K562 (cell line): Measurements from ENCODE around the gene VWA3B. TPM values are rescaled to one million over a fixed set of nuclear protein-coding genes. Genes with fewer than 3 reads are reported as not detected.

Experiments
- ATAC-seq: fragments of 200-7000 bp; cut with Tn5 transposase; 3 replicates; pipeline ENCODE4 v1.9.1; 2020; ENCODE audit warnings: moderate library complexity
- BruUV-seq: library from RNA; stranded (reverse); fragments of 400-500 nt; replicated peaks from 2 replicates; lab custom pipeline; 2021; lab: Mats Ljungman, UMichigan
- CTCF ChIA-PET: fragments of 300-600 bp; formaldehyde crosslinking; extraction: SDS; loops from one replicate; lab custom pipeline; 2021; ENCODE audit warnings: low intra/inter-chr PET ratio; lab: Yijun Ruan, JAX
- POLR2A ChIA-PET: fragments of 300-600, 350-650 bp; sonication (Branson Sonifier 250); formaldehyde crosslinking; extraction: SDS; loops from one replicate; lab custom pipeline; 2021; ENCODE audit warnings: antibody characterized with exemption, inconsistent platforms; lab: Yijun Ruan, JAX
- DNase-seq, 4 experiments: peaks; one replicate each; pipeline versions ENCODE4 v3.0.0 to v3.0.0-alpha.2; 2011 to 2018; ENCODE audit warnings: low spot score in 3 of 4, mixed read lengths in 3 of 4; ENCODE audit errors: extremely low read depth in 1 of 4
- FAIRE-seq: peaks from 2 replicates; lab custom pipeline; 2011; peaks lifted over from hg19 to GRCh38; lab: Jason Lieb, UNC
- H2AFZ ChIP-seq: 2 replicates; pipeline ENCODE4 v1.6.0; 2011; ENCODE audit warnings: low read depth, low read length, control low read depth, inconsistent platforms
- H3K27ac ChIP-seq: fragments of 200-600 bp; 3 replicates; pipeline ENCODE4 v1.8.0; 2011; ENCODE audit warnings: low read depth, mild to moderate bottlenecking, control low read depth, inconsistent platforms, low read length, moderate library complexity, mixed read lengths; ENCODE audit errors: extremely low read depth
- H3K27me3 ChIP-seq, 2 experiments: fragments of 300-600 bp in 1 of 2; 2 replicates in 1 of 2; 3 replicates in 1 of 2; pipeline versions ENCODE4 v1.6.0 to v1.8.0; 2011; ENCODE audit warnings: inconsistent platforms in 2 of 2, low read length in 2 of 2, mild to moderate bottlenecking in 1 of 2, mixed read lengths in 1 of 2, moderate library complexity in 1 of 2; ENCODE audit not compliant: control insufficient read depth in 2 of 2, insufficient read depth in 2 of 2
- H3K36me3 ChIP-seq: fragments of 300-600 bp; 3 replicates; pipeline ENCODE4 v1.8.0; 2011; ENCODE audit warnings: mild to moderate bottlenecking, low read length, inconsistent platforms; ENCODE audit not compliant: control insufficient read depth, insufficient read depth
- H3K4me1 ChIP-seq, 2 experiments: fragments of 200-600 bp in 1 of 2; replicated peaks in 1 of 2; 2 replicates in 1 of 2; 3 replicates in 1 of 2; pipeline versions ENCODE4 v1.5.1 to v1.8.0; 2011; ENCODE audit warnings: inconsistent platforms in 2 of 2, low read length in 2 of 2, mild to moderate bottlenecking in 1 of 2, mixed read lengths in 1 of 2, moderate library complexity in 1 of 2; ENCODE audit not compliant: control insufficient read depth in 2 of 2, insufficient read depth in 2 of 2
- H3K4me2 ChIP-seq: 2 replicates; pipeline ENCODE4 v1.6.1; 2011; ENCODE audit warnings: low read length, control low read depth, inconsistent platforms, mixed read lengths; ENCODE audit not compliant: insufficient read depth
- H3K4me3 ChIP-seq: fragments of 200-600 bp; sonication (generic), shearing (Covaris generic); 2 replicates; pipeline ENCODE4 v1.5.1; 2016; ENCODE audit warnings: control low read depth, inconsistent platforms
- H3K79me2 ChIP-seq: fragments of 200-600 bp; 3 replicates; pipeline ENCODE4 v1.8.0; 2011; ENCODE audit warnings: low read length, inconsistent platforms; ENCODE audit not compliant: control insufficient read depth, insufficient read depth
- H3K9ac ChIP-seq, 2 experiments: 2 replicates each; pipeline versions ENCODE4 v1.6.0 to v1.6.1; 2011; ENCODE audit warnings: low read depth in 2 of 2, low read length in 2 of 2, control low read depth in 1 of 2, inconsistent platforms in 1 of 2, mild to moderate bottlenecking in 1 of 2, mixed read lengths in 1 of 2; ENCODE audit not compliant: insufficient read depth in 1 of 2
- H3K9me1 ChIP-seq: one replicate; pipeline ENCODE4 v1.6.0; 2011; ENCODE audit warnings: inconsistent platforms, mild to moderate bottlenecking, low read length, moderate library complexity; ENCODE audit not compliant: control insufficient read depth, insufficient read depth
- H3K9me3 ChIP-seq: replicated peaks from 2 replicates; pipeline ENCODE4 v1.5.1; 2011; ENCODE audit warnings: low read depth, low read length, inconsistent platforms; ENCODE audit not compliant: control insufficient read depth, insufficient read depth
- H4K20me1 ChIP-seq: replicated peaks from 2 replicates; pipeline ENCODE4 v1.6.1; 2011; ENCODE audit warnings: low read length, inconsistent platforms, mixed read lengths; ENCODE audit not compliant: control insufficient read depth, insufficient read depth
- ADNP ChIP-seq: fragments of 200-800 bp; sonication (Bioruptor generic); IDR thresholded peaks from 2 replicates; pipeline ENCODE4 v1.6.1; 2016; ENCODE audit warnings: missing genetic modification characterization, missing compliant biosample characterization
- BDP1 ChIP-seq: IDR thresholded peaks from 3 replicates; pipeline ENCODE4 v1.6.1; 2011; ENCODE audit not compliant: insufficient read length, insufficient read depth
- GTF2F1 ChIP-seq: IDR thresholded peaks from 2 replicates; pipeline ENCODE4 v1.6.1; 2011; ENCODE audit warnings: low read depth, low read length, improper control_type of control experiment
- NRF1 ChIP-seq, 2 experiments: fragments of 450-650 bp; IDR thresholded peaks in 1 of 2; conservative IDR thresholded peaks in 1 of 2; 2 replicates each; pipeline ENCODE4 v1.6.1; 2014; ENCODE audit warnings: mild to moderate bottlenecking in 2 of 2
- SP1 ChIP-seq: sonication (generic); formaldehyde crosslinking; IDR thresholded peaks from 2 replicates; pipeline ENCODE4 v1.8.1; 2022; ENCODE audit warnings: mild to moderate bottlenecking, missing genetic modification reagents
- STAT5B ChIP-seq: fragments of 250-450 bp; sonication (Bioruptor Pico); IDR thresholded peaks from 2 replicates; pipeline ENCODE4 v1.8.0; 2021; ENCODE audit warnings: mild to moderate bottlenecking, inconsistent platforms
- TARDBP ChIP-seq: fragments of 450-650 bp; IDR thresholded peaks from 2 replicates; pipeline ENCODE4 v1.6.1; 2016
- ZNF274 ChIP-seq: IDR thresholded peaks from 2 replicates; pipeline ENCODE4 v1.6.1; 2011; ENCODE audit warnings: low read depth, mild to moderate bottlenecking, low read length, moderate library complexity, borderline replicate concordance
- ZNF561 ChIP-seq: fragments of 450-650 bp; formaldehyde crosslinking; conservative IDR thresholded peaks from 2 replicates; pipeline ENCODE4 v1.4.0; 2020; ENCODE audit warnings: mild to moderate bottlenecking, moderate library complexity
- WGBS: fragments of 100-300 bp; shearing (Covaris generic); methylation state at CpG from one replicate; pipeline ENCODE4 v1.1.6; 2016; ENCODE audit warnings: low coverage, mixed read lengths; ENCODE audit not compliant: insufficient coverage; ENCODE audit errors: missing lambda C conversion rate; 5-methylcytosine and 5-hydroxymethylcytosine counted together
- in situ Hi-C: fragments of 300-500 bp; cut with MboI; formaldehyde crosslinking; loops from 4 replicates; pipeline ENCODE4 v1.15.0; 2018; ENCODE audit warnings: inconsistent platforms, mixed read lengths
- intact Hi-C: fragments of 100-400 bp; cut with micrococcal nuclease; formaldehyde crosslinking; loops from 2 replicates; pipeline ENCODE4 v1.14.2; 2022
- polyA plus RNA-seq, 8 experiments: library from polyadenylated mRNA; depleted of rRNA in 4 of 8; stranded (reverse) in 5 of 8; unstranded in 3 of 8; fragments of >200 nt; fragmentation: Nextera tagmentation in 2 of 8; fragmentation: Illumina TruSeq in 1 of 8; extraction: Ambion mirVana in 2 of 8; extraction: Trizol in 1 of 8; gene quantifications; 2 replicates each; pipeline versions ENCODE4 v1.2.1 to v1.2.3, GENCODE V29; 2011 to 2014; ENCODE audit warnings: inconsistent platforms in 1 of 8, missing spikeins in 1 of 8
- total RNA-seq, 7 experiments: library from RNA; depleted of rRNA in 6 of 7; stranded (reverse); fragments of >200 nt in 6 of 7; fragmentation: Illumina TruSeq in 2 of 7; extraction: Trizol in 2 of 7; gene quantifications; 2 replicates each; pipeline versions ENCODE4 v1.2.1 to v1.2.3, GENCODE V29; 2011 to 2021; ENCODE audit warnings: low replicate concordance in 1 of 7

The VWA3B gene
- total and polyA plus RNA-seq, 9 of the 15 experiments (the other 6 are each of a cell fraction or from before 2014, with no cell fraction given), result not detected

DNA sequence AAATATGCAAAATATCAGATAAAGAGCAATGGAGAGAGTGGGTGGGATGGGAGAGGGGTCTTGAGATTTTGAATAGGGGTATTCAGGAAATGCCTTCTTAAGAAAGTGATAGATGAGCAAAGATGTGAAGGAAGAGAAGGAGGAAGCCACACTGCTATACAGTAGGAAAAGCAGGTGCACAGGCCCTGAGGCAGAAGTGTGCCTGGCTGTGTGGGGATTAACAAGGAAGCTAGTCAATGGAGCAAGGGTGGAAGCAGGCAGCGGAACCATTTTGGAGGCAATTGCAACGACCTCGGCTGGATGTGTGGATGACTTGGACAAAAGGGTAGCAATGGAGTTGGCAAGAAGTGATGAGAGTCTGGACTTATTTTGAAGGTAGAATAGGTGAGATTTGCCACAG is 248.3 kb downstream of the VWA3B start:
- Histone ChIP-seq H3K9ac (no peak overlapping the region), H4K20me1 (no peaks in the 10 kb centered on the region), H2AFZ (no peak overlapping the region), H3K27ac (no peak overlapping the region), H3K4me3 (no peak overlapping the region), H3K79me2 (no peaks in the 10 kb centered on the region), H3K36me3 (no peaks in the 10 kb centered on the region), H3K9me1 (no peaks in the 10 kb centered on the region), H3K4me2 (no peak overlapping the region), H3K9me3 (no peaks in the 10 kb centered on the region), H3K27me3 (peaks cover 5 to 22% of the 10 kb centered on the region in 2 experiments; a peak in 4 of 5 replicates), H3K4me1 (no peaks in the 10 kb centered on the region)
- no peak for TF ChIP-seq BDP1
- TF ChIP-seq ADNP (tag), result no peak
- TF ChIP-seq ZNF561 (CRISPR knock-in tag), result no peak
- TF ChIP-seq GTF2F1, result no peak
- no peak for TF ChIP-seq TARDBP
- TF ChIP-seq STAT5B (CRISPR knock-in tag), result no peak
- TF ChIP-seq ZNF274, result no peak
- 0% methylated on average over 3 of the region's 3 CpGs for WGBS
- CTCF ChIA-PET, result no interaction called here
- ATAC-seq, result no peak
- in situ Hi-C loops, result no loop called here
- DNase-seq, result no peak
- FAIRE-seq, result no peak
- POLR2A ChIA-PET, result no interaction called here
- intact Hi-C loops, result no loop called here
- no TSS peak for BruUV-seq

DNA sequence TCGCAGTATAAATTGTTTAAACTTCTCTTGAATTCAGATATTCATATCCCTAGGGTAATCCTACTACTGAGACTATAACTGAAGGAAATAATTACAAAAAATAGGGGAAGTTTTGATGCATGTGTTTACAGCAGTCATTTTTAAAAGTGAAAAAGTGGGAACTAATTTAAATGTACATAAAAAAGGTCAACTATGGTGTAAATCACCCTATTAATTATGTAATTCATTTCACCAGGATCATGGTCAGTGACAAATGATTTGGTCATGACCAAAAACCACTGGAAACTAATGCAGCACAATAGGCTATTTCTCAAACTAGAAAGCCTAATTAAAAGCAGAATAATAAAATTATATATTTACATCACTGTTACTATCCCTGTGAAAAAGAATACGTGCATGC is 254.3 kb downstream of the VWA3B start:
- no peaks in the 10 kb centered on the region for H3K9me1 ChIP-seq
- no peak overlapping the region for H3K9ac ChIP-seq
- no peak overlapping the region for H3K27ac ChIP-seq
- H3K27me3 ChIP-seq, result peaks cover 5 to 9% of the 10 kb centered on the region in 2 experiments; a peak in 3 of 5 replicates
- 0% methylated on average over 2 of the region's 2 CpGs for WGBS
- H3K4me1 ChIP-seq, result no peaks in the 10 kb centered on the region; a peak in 1 of 5 replicates
- DNase-seq, result no peak
- no peak for ATAC-seq
- no peak overlapping the region for H3K4me3 ChIP-seq
- H3K36me3 ChIP-seq, result no peaks in the 10 kb centered on the region
- H4K20me1 ChIP-seq, result no peaks in the 10 kb centered on the region
- intact Hi-C loops (no loop called here), in situ Hi-C loops (no loop called here)
- POLR2A ChIA-PET, result no interaction called here
- no peak overlapping the region for H2AFZ ChIP-seq
- CTCF ChIA-PET, result no interaction called here
- H3K9me3 ChIP-seq, result no peaks in the 10 kb centered on the region
- H3K4me2 ChIP-seq, result no peak overlapping the region
- no TSS peak for BruUV-seq
- H3K79me2 ChIP-seq, result no peaks in the 10 kb centered on the region
- FAIRE-seq, result no peak
- TF ChIP-seq SP1 (CRISPR knock-in tag), result no peak
- no peak for TF ChIP-seq NRF1 (conservative IDR thresholded peaks at IDR 0.05 in 1 of 2, IDR thresholded peaks at IDR 0.05 in 1 of 2)
